Immature natural killer cell (primary cell): ENCODE data around the gene APOF. TPM values are rescaled to one million over a fixed set of nuclear protein-coding genes. Genes with fewer than 3 reads are reported as not detected.
"Not testable (repeated sequence)": the region's sequence is repeated elsewhere in the genome, so short reads cannot be mapped to it uniquely, and the experiment has no call there.

Experiments
- DNase-seq, 3 donors: peaks; one replicate each; pipeline ENCODE4 v3.0.0; 2022; ENCODE audit warnings: mixed read lengths in 1 of 3
- H3K27ac Mint-ChIP-seq, 6 donors: one replicate each; pipeline ENCODE4 v1.8.0; 2020; ENCODE audit warnings: mixed read lengths in 6 of 6, mild to moderate bottlenecking in 5 of 6, inconsistent platforms in 4 of 6, moderate library complexity in 3 of 6
- H3K27me3 Mint-ChIP-seq, 3 donors: one replicate each; pipeline ENCODE4 v1.8.0; 2020 to 2021; ENCODE audit warnings: low read depth in 3 of 3, mild to moderate bottlenecking in 3 of 3, mixed read lengths in 3 of 3, moderate library complexity in 3 of 3, inconsistent platforms in 1 of 3
- H3K36me3 Mint-ChIP-seq, 3 donors: one replicate each; pipeline ENCODE4 v1.8.0; 2020; ENCODE audit warnings: mixed read lengths in 3 of 3, inconsistent platforms in 2 of 3, mild to moderate bottlenecking in 2 of 3
- H3K4me1 Mint-ChIP-seq, 2 donors: one replicate each; pipeline ENCODE4 v1.8.0; 2020; ENCODE audit warnings: inconsistent platforms in 2 of 2, mild to moderate bottlenecking in 2 of 2, mixed read lengths in 2 of 2, moderate library complexity in 1 of 2
- H3K4me3 Mint-ChIP-seq, 5 donors: one replicate each; pipeline ENCODE4 v1.8.0; 2020; ENCODE audit warnings: mild to moderate bottlenecking in 5 of 5, mixed read lengths in 5 of 5, inconsistent platforms in 3 of 5, moderate library complexity in 3 of 5
- H3K9me3 Mint-ChIP-seq, 6 donors: one replicate each; pipeline ENCODE4 v1.8.0; 2020; ENCODE audit warnings: mild to moderate bottlenecking in 6 of 6, mixed read lengths in 6 of 6, inconsistent platforms in 4 of 6, moderate library complexity in 3 of 6
- polyA plus RNA-seq, 3 donors: library from polyadenylated mRNA; unstranded; fragments of 300-500 nt; fragmentation: Illumina TruSeq; gene quantifications; one replicate each; pipeline ENCODE4 v1.2.3, GENCODE V29; 2021

APOF gene
- not detected for polyA plus RNA-seq

DNA sequence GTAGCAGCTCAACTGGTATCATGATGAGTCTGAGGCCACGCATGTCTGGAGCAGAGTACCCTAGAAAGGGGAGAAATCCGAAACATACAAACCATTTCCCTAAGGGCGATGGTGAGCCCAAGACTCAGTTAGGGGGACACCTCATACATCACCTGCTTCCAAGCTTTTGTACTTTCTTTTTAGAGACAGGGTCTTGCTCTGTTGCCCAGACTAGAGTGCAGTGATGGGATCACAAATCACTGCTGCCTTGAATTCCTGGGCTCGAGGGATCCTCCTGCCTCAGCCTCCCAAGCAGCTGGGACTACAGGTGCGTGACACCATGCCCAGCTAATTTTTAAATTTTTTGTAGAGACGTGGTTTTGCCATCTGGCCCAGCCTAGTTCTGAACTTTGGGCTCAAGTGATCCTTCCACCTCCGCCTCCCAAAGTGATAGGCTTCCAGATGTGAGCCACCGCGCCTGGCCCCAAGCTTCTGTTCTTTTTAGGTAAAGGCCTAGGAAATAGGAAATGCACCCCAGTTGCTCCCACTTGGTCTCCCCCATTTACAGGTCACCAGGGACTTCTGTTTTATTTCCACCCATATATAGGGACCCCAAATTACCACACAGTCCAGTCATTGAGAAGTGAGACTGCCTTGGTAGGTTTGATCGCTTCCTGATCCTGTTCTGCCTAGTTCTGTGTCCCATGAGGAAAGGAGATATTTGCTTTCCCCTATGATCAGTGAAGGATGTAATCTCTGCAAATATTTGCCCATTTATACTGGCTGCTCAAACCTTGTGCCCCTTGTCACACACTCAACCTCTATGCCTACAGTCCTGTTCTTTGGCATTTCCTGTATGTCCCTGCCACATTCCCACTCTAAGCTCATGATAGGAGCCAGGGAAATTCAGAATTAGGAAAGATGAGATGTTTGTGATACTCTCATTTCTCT lies at the start of gene APOF:
Gene APOF (minus strand): TSS at position 728 of the 930 bp plus-strand sequence. CDS start 112 bp downstream, at position 616.
- Mint-ChIP-seq H3K27ac (peak within 1 kb of the TSS; percentile 67 to 97 (median 90)), H3K9me3 (no peaks in the 10 kb centered on the region), H3K4me3 (peak within 1 kb of the TSS; percentile 38 to 99 (median 97)), H3K4me1 (peaks cover 25 to 42% of the 10 kb centered on the region in 2 donors), H3K36me3 (no peaks in the 10 kb centered on the region), H3K27me3 (peaks cover 0 to 4% (median 4%) of the 10 kb centered on the region in 3 donors)
- DNase-seq = no peak

DNA sequence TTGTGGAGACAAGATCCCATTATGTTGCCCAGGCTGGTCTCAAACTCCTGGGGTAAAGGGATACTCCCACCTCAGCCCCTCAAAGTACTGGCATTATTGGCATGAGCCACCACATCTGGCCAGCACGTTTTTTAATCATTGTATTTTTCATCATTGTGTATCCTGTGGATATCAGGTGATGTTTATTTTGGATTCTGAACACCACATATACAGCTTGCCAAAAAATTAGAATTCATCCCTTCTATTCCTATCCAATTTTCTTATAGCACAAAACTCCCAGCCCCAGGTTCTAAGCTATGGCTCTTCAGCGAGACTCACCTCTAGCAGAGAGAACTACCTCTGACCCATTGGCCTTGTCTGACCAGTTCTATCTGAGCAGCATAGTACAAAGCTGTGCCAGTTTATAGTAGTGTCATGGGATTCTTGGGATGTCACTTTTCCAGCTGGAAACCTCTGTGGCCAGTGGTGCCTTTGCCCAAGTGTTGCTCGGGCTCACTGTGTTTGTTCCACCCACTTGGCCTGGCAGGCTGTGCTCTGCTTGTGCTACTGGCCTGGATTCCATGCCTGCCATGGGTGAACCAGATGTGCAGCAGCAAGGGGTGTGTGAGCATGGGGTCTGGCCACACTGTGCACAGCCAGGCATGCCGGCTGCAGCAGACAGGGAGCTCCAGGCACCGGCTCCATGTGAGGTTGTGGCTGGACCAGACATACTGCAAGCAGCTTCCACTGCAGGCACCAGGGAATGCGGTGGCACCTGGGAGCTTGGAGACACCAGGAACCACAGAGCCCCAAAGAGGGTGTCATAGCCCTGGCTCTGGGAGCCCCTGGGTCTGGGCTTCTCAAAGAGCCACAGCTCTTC lies 49.4 kb upstream of the APOF start:
- Mint-ChIP-seq H3K9me3 (no peaks in the 10 kb centered on the region), H3K27ac (no peak overlapping the region)

GRCh38 chr12:56410768-56411167 lies 48.1 kb upstream of the APOF start:
- H3K27ac Mint-ChIP-seq = no peak overlapping the region
- H3K4me3 Mint-ChIP-seq = no peak overlapping the region
- H3K36me3 Mint-ChIP-seq = peaks cover 0 to 5% (median 0%) of the 10 kb centered on the region in 3 donors
- H3K9me3 Mint-ChIP-seq = no peaks in the 10 kb centered on the region
- H3K4me1 Mint-ChIP-seq = no peaks in the 10 kb centered on the region
- no peak for DNase-seq
- H3K27me3 Mint-ChIP-seq = peaks cover 0 to 4% (median 0%) of the 10 kb centered on the region in 3 donors

More for the DNA sequence above, 49.4 kb upstream of the APOF start:
- no peak for DNase-seq
- no peaks in the 10 kb centered on the region for H3K4me1 Mint-ChIP-seq
- peaks cover 0 to 4% (median 0%) of the 10 kb centered on the region in 3 donors for H3K27me3 Mint-ChIP-seq
- no peak overlapping the region for H3K4me3 Mint-ChIP-seq
- peaks cover 0 to 5% (median 4%) of the 10 kb centered on the region in 3 donors for H3K36me3 Mint-ChIP-seq

GRCh38 chr12:56408799-56409417 lies 46.3 kb upstream of the APOF start:
- Mint-ChIP-seq H3K27ac (no peak overlapping the region), H3K9me3 (no peaks in the 10 kb centered on the region), H3K4me3 (no peak overlapping the region), H3K4me1 (no peaks in the 10 kb centered on the region), H3K27me3 (peaks cover 0 to 4% (median 0%) of the 10 kb centered on the region in 3 donors), H3K36me3 (no peaks in the 10 kb centered on the region)
- DNase-seq = no peak

- H3K27me3 Mint-ChIP-seq, DNase-seq, H3K36me3 Mint-ChIP-seq, H3K4me3 Mint-ChIP-seq, H3K9me3 Mint-ChIP-seq, H3K4me1 Mint-ChIP-seq, H3K27ac Mint-ChIP-seq: not testable (repeated sequence)
Observed at GRCh38 chr12:56404227-56404626, 41.6 kb upstream of the APOF start.

GRCh38 chr12:56401612-56402011 lies 39.0 kb upstream of the APOF start:
- H3K27ac Mint-ChIP-seq, H3K4me1 Mint-ChIP-seq, H3K36me3 Mint-ChIP-seq, H3K27me3 Mint-ChIP-seq, H3K4me3 Mint-ChIP-seq, H3K9me3 Mint-ChIP-seq, DNase-seq: not testable (repeated sequence)

DNA sequence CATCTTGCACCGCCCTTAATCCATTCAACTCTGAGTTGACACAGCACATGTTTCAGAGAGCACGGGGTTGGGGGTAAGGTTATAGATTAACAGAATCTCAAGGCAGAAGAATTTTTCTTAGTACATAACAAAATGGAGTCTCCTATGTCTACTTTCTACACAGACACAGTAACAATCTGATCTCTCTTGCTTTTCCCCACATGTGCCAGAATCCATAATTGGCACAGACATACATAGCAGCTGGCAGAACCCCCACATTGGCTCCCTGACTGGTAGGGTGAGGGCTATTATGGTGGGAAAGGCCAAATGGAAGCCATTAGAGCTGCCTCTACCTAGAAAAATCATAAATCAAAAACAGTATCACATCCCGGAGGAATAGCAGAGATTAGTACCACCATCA lies 38.5 kb upstream of the APOF start:
- DNase-seq, H3K4me3 Mint-ChIP-seq, H3K27me3 Mint-ChIP-seq, H3K9me3 Mint-ChIP-seq, H3K27ac Mint-ChIP-seq, H3K36me3 Mint-ChIP-seq, H3K4me1 Mint-ChIP-seq: not testable (repeated sequence)

DNA sequence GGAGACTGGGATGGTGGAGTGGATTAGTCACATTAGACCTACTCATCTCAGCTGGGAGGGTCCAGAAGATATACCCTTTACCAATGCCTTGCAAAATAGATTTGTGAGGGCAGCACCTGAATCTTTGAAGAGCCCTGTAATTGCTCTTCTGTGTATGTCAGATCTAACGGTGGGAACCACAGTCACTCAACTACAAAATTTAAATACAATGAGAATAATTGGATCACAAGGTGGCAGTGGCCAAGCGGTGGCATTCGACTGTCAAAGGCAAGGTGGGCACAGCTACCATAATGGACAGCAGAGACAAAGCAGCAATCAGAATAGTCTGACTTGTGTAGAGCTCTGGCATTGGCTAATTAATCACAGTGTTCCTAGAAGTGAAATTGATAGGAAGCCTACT lies 36.8 kb upstream of the APOF start:
- H3K4me3 Mint-ChIP-seq, DNase-seq, H3K27me3 Mint-ChIP-seq, H3K9me3 Mint-ChIP-seq, H3K27ac Mint-ChIP-seq, H3K4me1 Mint-ChIP-seq, H3K36me3 Mint-ChIP-seq: not testable (repeated sequence)

- Mint-ChIP-seq H3K4me3 (no peak overlapping the region), H3K36me3 (no peaks in the 10 kb centered on the region), H3K27ac (no peak overlapping the region), H3K4me1 (no peaks in the 10 kb centered on the region), H3K9me3 (peaks cover 0 to 6% (median 0%) of the 10 kb centered on the region in 6 donors), H3K27me3 (peaks cover under 1 to 2% (median 1%) of the 10 kb centered on the region in 3 donors)
- DNase-seq = no peak
Observed at GRCh38 chr12:56398324-56398723, 35.7 kb upstream of the APOF start.

DNA sequence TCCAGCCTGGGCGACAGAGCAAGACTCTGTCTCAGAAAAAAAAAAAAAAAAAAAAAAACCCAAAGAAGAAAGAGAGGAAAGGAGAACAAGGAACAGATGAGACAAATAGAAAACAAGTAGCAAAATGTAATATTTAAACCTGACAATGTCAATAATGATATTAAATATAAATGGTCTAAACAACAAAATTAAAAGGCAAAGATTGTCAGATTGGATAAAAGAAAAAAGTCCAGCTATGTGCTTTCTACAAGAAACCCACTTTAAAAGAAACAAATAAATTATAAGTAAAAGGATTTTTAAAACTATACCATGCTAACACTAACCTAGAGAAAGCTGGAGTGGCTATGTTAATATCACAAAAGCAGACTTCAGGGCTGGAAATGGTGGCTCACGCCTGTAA lies 29.7 kb upstream of the APOF start:
- Mint-ChIP-seq H3K36me3 (no peaks in the 10 kb centered on the region), H3K9me3 (no peaks in the 10 kb centered on the region), H3K27ac (no peak overlapping the region), H3K4me1 (no peaks in the 10 kb centered on the region), H3K4me3 (no peak overlapping the region), H3K27me3 (peaks cover 0 to 4% (median 3%) of the 10 kb centered on the region in 3 donors)
- no peak for DNase-seq

- H3K4me1 Mint-ChIP-seq = no peaks in the 10 kb centered on the region
- no peak for DNase-seq
- no peak overlapping the region for H3K27ac Mint-ChIP-seq
- H3K4me3 Mint-ChIP-seq = no peak overlapping the region
- H3K9me3 Mint-ChIP-seq = no peaks in the 10 kb centered on the region
- no peaks in the 10 kb centered on the region for H3K36me3 Mint-ChIP-seq
- peaks cover 0 to 4% (median 3%) of the 10 kb centered on the region in 3 donors for H3K27me3 Mint-ChIP-seq
Observed at GRCh38 chr12:56391721-56392120, 29.1 kb upstream of the APOF start.

- H3K27ac Mint-ChIP-seq = no peak overlapping the region
Observed at GRCh38 chr12:56389412-56389811, 26.8 kb upstream of the APOF start.

GRCh38 chr12:56387152-56387736 lies 24.6 kb upstream of the APOF start:
- H3K4me3 Mint-ChIP-seq = no peak overlapping the region
- H3K27ac Mint-ChIP-seq = no peak overlapping the region
- H3K27me3 Mint-ChIP-seq = peaks cover 2% of the 10 kb centered on the region in 3 donors
- H3K9me3 Mint-ChIP-seq = no peaks in the 10 kb centered on the region
- DNase-seq = no peak
- no peaks in the 10 kb centered on the region for H3K36me3 Mint-ChIP-seq
- H3K4me1 Mint-ChIP-seq = no peaks in the 10 kb centered on the region

More at GRCh38 chr12:56389412-56389811, 26.8 kb upstream of the APOF start:
- no peaks in the 10 kb centered on the region for H3K36me3 Mint-ChIP-seq
- no peak for DNase-seq
- H3K4me3 Mint-ChIP-seq = no peak overlapping the region
- no peaks in the 10 kb centered on the region for H3K9me3 Mint-ChIP-seq
- no peaks in the 10 kb centered on the region for H3K4me1 Mint-ChIP-seq
- H3K27me3 Mint-ChIP-seq = peaks cover 0 to 4% (median 2%) of the 10 kb centered on the region in 3 donors
